GM19463 (cell line): ENCODE results near the gene SLC12A8.

Source experiments
- ATAC-seq: cut with Tn5 transposase; IDR thresholded peaks from one replicate; pipeline ENCODE4 v1.9.1; 2021; ENCODE audit warnings: mild to moderate bottlenecking, moderate library complexity; ENCODE audit not compliant: unreplicated experiment

Gene SLC12A8

DNA sequence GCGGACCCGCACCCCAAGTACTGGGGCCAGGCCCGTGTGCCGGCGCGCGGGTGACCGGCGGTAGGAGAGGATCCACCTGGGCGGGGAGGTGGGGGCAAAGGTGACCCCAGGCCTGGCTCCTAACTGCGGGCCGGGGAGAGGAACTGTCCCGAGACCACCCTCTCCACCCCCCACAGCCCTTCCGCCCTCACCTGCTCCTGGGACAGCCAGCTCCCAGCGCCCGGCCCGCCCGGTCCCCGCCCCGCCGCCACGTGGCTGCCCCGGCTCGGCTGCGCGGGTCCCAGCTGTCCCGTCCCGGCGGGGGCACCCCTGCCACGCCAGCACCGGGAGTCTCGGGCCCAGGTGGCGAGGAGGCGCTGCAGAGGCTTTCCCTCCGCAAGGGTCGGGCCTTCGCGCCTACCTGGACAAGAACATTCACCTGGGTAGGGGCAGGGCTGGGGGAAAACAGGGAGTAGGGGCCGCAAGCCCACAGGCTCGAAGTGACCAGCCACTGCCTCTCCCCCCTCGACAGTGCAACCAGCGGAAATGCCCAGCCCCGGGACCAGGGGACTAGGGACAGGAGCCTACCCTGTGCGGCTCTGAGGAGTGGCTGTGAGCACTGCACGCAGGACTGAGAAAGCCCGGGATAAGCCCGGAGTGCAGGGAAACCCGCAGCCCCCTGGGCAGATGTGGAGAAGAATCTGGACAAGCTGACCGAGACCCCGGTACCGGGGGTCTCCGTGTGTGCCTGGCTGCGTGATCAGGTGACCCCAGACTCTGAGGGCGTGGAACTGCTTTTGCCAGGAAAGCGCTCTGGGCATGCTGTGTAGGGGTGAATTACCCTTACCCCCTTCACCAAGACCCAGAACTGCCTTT, at the start of gene SLC12A8:
TSS of gene SLC12A8 (minus strand) at position 240 of the 855 bp plus-strand sequence. CDS start 1,399 bp downstream, outside the sequence.
- ATAC-seq: no peak

DNA sequence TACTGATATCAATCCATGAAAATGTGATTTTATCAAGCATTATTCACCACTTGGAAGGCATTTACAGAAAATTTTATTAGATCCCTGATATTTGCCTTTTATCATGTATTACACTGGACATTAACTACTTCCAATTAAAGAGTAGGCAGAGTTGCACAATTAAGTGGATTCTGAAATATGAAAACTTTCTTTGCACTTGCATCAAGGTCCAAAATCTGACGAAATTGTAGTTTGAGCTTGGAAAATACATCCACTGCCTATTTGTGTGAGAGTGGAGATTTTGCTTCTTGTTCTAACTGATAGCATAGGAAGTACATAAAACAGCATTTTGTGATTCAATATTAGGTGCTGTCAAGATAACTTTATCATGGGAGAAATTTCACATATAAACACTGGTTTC, 49.6 kb upstream of the SLC12A8 start:
- no peak for ATAC-seq

GRCh38 chr3:125261031-125261430, 48.5 kb upstream of the SLC12A8 start:
- no peak for ATAC-seq

GRCh38 chr3:125260158-125260557, 47.6 kb upstream of the SLC12A8 start:
- no peak for ATAC-seq

- no peak for ATAC-seq
Measured at GRCh38 chr3:125257536-125257935, 45.0 kb upstream of the SLC12A8 start.

DNA sequence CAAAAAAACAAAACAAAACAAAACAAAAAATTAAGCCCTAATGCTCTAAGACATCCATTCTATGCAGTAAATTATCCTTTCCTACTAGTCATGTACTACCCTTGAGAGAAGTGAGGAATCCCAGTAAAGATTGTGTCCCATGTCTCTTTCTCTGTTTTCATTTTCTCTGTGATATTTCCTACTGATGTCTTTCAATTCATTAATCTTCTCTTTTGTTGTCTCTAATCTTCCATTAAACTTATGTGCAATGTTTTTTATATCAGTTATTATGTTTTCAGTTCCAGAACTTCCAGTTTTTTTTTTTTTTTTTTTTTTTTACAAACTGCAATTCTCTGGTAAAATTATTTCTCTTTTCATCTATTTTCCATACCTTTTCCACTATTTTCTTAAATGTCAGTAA, 44.1 kb upstream of the SLC12A8 start:
- ATAC-seq: no peak

DNA sequence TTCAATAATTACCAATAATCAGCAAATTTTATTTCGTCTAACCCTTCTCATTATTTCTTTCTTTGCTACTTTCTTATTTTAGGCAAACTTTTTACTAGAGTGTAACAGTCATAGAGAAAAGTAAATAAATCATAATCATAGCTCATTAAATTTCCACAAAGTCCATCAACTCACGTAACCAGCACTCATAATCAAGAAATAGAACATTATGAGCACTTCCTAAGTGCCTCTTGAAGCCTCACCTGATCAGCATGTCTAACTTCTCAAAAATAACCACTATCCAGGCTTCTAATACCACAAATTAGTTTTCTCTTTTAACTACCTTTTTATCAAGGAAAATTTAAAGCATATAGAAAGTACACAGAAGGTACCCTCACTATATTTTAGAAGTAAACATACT, 38.4 kb upstream of the SLC12A8 start:
- ATAC-seq: no peak

- no peak for ATAC-seq
Measured at GRCh38 chr3:125246237-125246636, 33.7 kb upstream of the SLC12A8 start.

- no peak for ATAC-seq
Measured at GRCh38 chr3:125245521-125245920, 33.0 kb upstream of the SLC12A8 start.

DNA sequence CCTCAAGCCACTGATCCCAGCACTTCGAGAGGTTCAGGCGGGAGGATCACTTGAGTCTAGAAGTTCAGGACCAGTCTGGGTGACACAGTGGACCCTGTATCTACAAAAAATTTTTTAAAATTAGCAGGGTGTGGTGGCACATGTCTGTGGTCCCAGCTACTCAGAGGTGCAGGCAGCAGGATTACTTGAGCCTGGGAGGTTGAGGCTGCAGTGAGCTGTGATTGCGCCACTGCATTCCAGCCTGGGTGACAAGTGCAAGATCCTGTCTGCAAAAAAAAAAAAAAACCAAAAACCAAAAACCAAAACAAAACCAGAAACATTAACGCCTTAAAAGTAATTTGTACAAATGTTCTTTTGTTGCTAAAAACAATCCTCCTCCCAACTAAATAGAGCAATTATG, 27.9 kb upstream of the SLC12A8 start:
- no peak for ATAC-seq

- no peak for ATAC-seq
Measured at GRCh38 chr3:125239266-125239665, 26.7 kb upstream of the SLC12A8 start.

GRCh38 chr3:125238759-125239158, 26.2 kb upstream of the SLC12A8 start:
- ATAC-seq: no peak

DNA sequence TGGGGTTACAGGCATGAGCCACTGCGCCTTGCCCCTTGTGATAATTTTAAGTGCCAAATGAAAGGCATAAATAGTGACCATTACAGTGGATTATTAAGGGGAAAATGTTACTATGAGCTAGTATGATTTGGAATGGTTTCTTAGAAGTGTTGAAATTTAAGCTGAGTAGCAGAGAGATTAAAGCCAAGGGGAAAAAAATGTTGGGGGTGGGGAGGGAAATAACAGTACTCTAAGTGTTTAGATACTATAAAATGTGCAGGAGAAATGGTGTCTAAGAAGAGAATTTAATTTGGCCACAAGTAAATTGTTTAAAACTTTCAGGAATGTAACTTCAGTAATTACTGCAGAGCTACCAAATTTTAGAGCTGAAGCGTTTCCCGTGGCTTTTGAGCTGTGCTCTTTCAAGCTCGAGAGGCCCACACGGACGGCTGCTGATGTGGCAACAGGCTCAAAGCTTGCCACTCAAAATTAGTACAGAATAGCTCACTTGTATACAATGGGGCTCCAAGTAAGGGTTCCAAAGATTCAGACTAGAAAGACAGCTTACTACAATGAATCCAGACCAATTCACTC, 23.9 kb upstream of the SLC12A8 start:
- no peak for ATAC-seq

GRCh38 chr3:125234831-125235230, 22.3 kb upstream of the SLC12A8 start:
- ATAC-seq: no peak

DNA sequence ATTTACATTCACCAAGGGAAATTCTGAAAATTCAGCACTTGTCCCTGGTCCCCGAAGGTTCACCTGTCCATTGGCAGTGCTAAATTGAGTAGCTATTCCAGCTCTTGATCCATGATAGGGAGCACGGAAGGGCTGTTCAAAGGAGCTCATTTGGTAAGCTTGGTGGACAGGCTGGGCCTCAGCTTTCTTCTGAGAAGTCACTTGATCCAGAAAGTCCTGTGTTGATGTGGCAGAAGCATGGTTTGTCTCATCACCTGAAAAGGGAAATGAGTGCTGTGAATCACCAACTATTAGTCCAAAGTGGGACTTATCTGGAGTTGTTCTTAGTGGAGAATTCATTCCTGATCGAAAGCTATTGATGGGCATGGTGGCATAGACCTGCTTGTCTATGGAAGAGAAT, 19.9 kb upstream of the SLC12A8 start:
- ATAC-seq: no peak

DNA sequence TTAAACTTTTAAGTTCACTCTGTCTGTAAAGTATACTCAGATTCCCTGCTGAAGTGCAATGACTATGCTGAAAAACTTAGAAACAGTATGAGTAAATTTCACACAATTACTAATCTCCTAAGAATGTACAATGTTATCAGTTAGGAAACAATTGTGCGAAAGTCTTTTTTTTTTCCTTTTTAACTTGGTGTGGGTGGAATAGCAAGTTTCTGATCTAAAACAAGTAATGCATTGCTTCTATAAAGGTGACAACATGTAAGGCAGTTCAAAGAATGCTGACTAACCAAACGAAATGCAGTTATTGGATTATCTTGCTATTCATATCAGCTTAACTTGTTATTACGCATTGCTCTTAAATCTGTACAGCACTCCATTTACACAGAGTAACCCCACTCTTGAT, 19.3 kb upstream of the SLC12A8 start:
- no peak for ATAC-seq

DNA sequence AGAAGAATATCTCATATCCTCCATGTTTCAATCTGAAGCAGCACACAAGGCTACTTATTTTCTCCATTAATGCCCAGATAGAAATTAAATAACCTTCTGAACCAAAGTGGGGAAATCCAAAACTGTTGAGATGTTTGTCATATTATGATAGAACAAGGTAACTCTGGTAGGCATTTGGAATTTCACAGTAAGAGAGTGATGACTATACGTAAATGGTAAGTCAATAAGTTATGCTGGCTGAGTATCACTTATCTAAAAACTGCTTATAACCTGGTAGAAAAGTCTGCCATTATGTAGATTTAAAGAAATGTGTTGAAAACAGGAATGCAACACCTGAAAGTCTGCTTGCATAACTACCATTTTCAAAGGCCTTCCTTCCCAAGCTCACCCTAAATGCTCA, 17.2 kb upstream of the SLC12A8 start:
- ATAC-seq: no peak

DNA sequence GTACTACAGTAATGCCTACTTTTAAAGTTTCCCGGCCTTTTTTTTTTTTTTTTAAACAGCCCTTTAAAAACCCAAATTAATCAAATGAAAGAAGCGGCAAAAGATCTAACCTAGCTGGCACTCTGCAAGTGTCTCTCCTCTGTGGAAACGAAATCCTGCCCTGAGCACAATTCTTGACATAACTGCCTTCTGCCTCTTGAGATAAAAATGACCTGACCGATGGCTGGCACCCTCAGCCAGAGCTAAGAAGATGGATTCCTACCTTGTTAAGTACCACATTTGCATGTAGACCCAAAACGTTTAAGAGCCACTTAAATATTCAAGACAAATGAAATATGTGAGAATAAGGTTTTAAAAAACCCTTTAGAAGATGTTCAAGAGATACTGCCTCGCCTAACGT, 16.6 kb upstream of the SLC12A8 start:
- ATAC-seq: no peak

GRCh38 chr3:125221831-125222230, 9.3 kb upstream of the SLC12A8 start:
- no peak for ATAC-seq

GRCh38 chr3:125220727-125221429, 8.3 kb upstream of the SLC12A8 start:
- no peak for ATAC-seq

GRCh38 chr3:125220183-125220582, 7.6 kb upstream of the SLC12A8 start:
- ATAC-seq: no peak

DNA sequence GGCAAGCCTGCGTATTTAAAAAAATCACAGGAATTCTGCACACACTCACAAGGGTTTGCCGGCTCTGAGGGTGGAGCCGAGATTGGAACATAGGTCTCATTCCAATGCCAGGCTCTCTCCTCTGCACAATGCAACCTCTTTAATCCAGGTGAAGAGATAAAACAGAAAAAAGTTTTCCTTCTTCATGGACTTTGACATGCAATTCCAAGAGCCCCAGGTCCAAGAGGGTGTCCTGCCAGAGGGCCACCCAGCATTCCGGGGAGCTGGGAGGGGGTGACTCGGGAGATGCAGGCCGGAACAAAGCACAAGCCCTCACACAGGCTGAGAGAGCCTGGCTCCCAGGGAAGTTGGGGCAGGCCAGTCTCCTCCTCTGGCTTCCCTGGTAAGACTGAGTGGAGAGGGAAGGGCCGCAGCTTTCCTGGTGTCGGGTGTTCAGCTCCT, 6.7 kb upstream of the SLC12A8 start:
- no peak for ATAC-seq
